ENCODE measurements around the gene UROS. TPM values are rescaled to one million over a fixed set of nuclear protein-coding genes. Genes with fewer than 3 reads are reported as not detected.

The UROS gene
- total and polyA plus RNA-seq, 2 donors (not counting 3 experiments of a cell fraction or from before 2014, with no cell fraction given): 38.4 to 42.0 TPM

GRCh38 chr10:125844751-125845221, 21.7 kb upstream of the UROS start:
- FAIRE-seq (no peak), DNase-seq (ENCODE audit: low read depth, low spot score) (no peak)
- Histone ChIP-seq H4K20me1 (replicated peaks; ENCODE audit: control insufficient read depth, extremely low read depth, insufficient read depth, low read length) (no peaks in the 10 kb centered on the region), H3K9me3 (replicated peaks; ENCODE audit: control insufficient read depth, insufficient read depth, low read length) (no peaks in the 10 kb centered on the region), H3K4me2 (ENCODE audit: insufficient read depth, low read length) (no peak overlapping the region), H3K27me3 (ENCODE audit: control insufficient read depth in 2 of 2, insufficient read depth in 2 of 2, low read length in 2 of 2) (no peaks in the 10 kb centered on the region), H3K36me3 (ENCODE audit: control insufficient read depth in 2 of 2, extremely low read depth in 1 of 2, insufficient read depth in 2 of 2, low read length in 2 of 2) (peaks cover 6% of the 10 kb centered on the region in 2 experiments), H2AFZ (ENCODE audit: low read depth, low read length) (no peak overlapping the region), H3K9ac (replicated peaks; ENCODE audit: extremely low read depth, insufficient read depth, low read length) (no peak overlapping the region), H3K9me1 (replicated peaks; ENCODE audit: control insufficient read depth, extremely low read depth, insufficient read depth, low read length) (no peaks in the 10 kb centered on the region), H3K79me2 (ENCODE audit: control insufficient read depth, insufficient read depth, low read length) (no peaks in the 10 kb centered on the region), H3K4me3 (replicated peaks in 1 of 3; ENCODE audit: insufficient read depth in 1 of 3, low read depth in 1 of 3, low read length in 3 of 3) (no peak overlapping the region), H3K27ac (ENCODE audit: insufficient read depth, low read depth, low read length) (no peak overlapping the region), H3K4me1 (ENCODE audit: control insufficient read depth, extremely low read depth, insufficient read depth, low read length) (peaks cover 14% of the 10 kb centered on the region)
- dilution Hi-C loops (cut with MboI; ENCODE audit: extremely low pct_ligation_motif_present, low sequenced_read_pairs) (no loop called here), intact Hi-C loops (cut with micrococcal nuclease) (no loop called here)
- ChIA-PET CTCF (no interaction called here), POLR2A (no interaction called here)
- TF ChIP-seq POLR2A (IDR thresholded peaks at IDR 0.05; ENCODE audit: low read depth, low read length): no peak
- no peak for TF ChIP-seq GATA2 (IDR thresholded peaks at IDR 0.05; ENCODE audit: insufficient read depth, insufficient read length, low read depth, low read length)
- no peak for TF ChIP-seq MAX (IDR thresholded peaks at IDR 0.05; ENCODE audit: insufficient read depth, insufficient read length)
- no peak for TF ChIP-seq CTCF (IDR thresholded peaks at IDR 0.05; ENCODE audit: extremely low read depth in 1 of 2, insufficient read depth in 1 of 2, low read depth in 1 of 2, low read length in 2 of 2)
- TF ChIP-seq FOS (IDR thresholded peaks at IDR 0.05; ENCODE audit: borderline replicate concordance, insufficient read depth, low read length): no peak
- no peak for TF ChIP-seq MYC (IDR thresholded peaks at IDR 0.05; ENCODE audit: low read depth, low read length)
- no peak for TF ChIP-seq POLR2AphosphoS5 (IDR thresholded peaks at IDR 0.05; ENCODE audit: insufficient read depth, low read depth, low read length)
- TF ChIP-seq JUN (IDR thresholded peaks at IDR 0.05; ENCODE audit: borderline replicate concordance, insufficient read depth, insufficient read length, low read depth): no peak
- TF ChIP-seq EZH2 (IDR thresholded peaks at IDR 0.05; ENCODE audit: borderline replicate concordance, low read depth, low read length, severe bottlenecking): no peak
- BruUV-seq (replicated peaks): no TSS peak

Measured in endothelial cell of umbilical vein (primary cell).